H1 (cell line): ENCODE data around the gene HDAC7. TPM values are rescaled to one million over a fixed set of nuclear protein-coding genes. Genes with fewer than 3 reads are reported as not detected.

ENCODE experiments used
- CTCF ChIA-PET: fragments of 300-600 bp; sonication (Branson Sonifier 250); formaldehyde crosslinking; loops from one replicate; lab custom pipeline; 2021; ENCODE audit not compliant: partially characterized antibody; lab: Charles Lee
- POLR2A ChIA-PET: fragments of 300-600 bp; sonication (Branson Sonifier 250); formaldehyde crosslinking; loops from one replicate; lab custom pipeline; 2021; ENCODE audit warnings: inconsistent platforms; ENCODE audit not compliant: partially characterized antibody; lab: Charles Lee
- DNase-seq, 2 experiments: peaks; one replicate each; pipeline versions ENCODE4 v3.0.0 to v3.0.0-alpha.2; 2010 to 2022; ENCODE audit warnings: low spot score in 2 of 2, low read depth in 1 of 2, mixed read lengths in 1 of 2
- FAIRE-seq: peaks from 2 replicates; lab custom pipeline; 2011; peaks lifted over from hg19 to GRCh38; lab: Jason Lieb, UNC
- H2AFZ ChIP-seq: 2 replicates; pipeline ENCODE4 v1.8.1; 2012; ENCODE audit warnings: low read length, inconsistent platforms
- H2AK5ac ChIP-seq: 2 replicates; pipeline ENCODE4 v1.6.1; 2013; ENCODE audit warnings: low read depth, low read length
- H2BK120ac ChIP-seq: replicated peaks from 2 replicates; pipeline ENCODE3; 2013; ENCODE audit warnings: low read depth, low read length, inconsistent platforms
- H2BK12ac ChIP-seq: 2 replicates; pipeline ENCODE4 v1.6.1; 2013; ENCODE audit warnings: low read depth, low read length
- H2BK15ac ChIP-seq: 2 replicates; pipeline ENCODE4 v1.6.1; 2013; ENCODE audit warnings: low read length
- H2BK20ac ChIP-seq: 2 replicates; pipeline ENCODE4 v1.6.1; 2013; ENCODE audit warnings: low read length
- H2BK5ac ChIP-seq: 2 replicates; pipeline ENCODE4 v1.6.1; 2013; ENCODE audit warnings: low read depth, low read length
- H3K14ac ChIP-seq: 2 replicates; pipeline ENCODE4 v1.6.1; 2013; ENCODE audit warnings: inconsistent platforms; ENCODE audit not compliant: insufficient read length
- H3K18ac ChIP-seq: 2 replicates; pipeline ENCODE4 v1.6.1; 2013; ENCODE audit warnings: low read length; ENCODE audit errors: extremely low read depth
- H3K23ac ChIP-seq: 2 replicates; pipeline ENCODE4 v1.6.1; 2013; ENCODE audit warnings: inconsistent platforms; ENCODE audit not compliant: insufficient read length
- H3K23me2 ChIP-seq: 2 replicates; pipeline ENCODE4 v1.6.1; 2013; ENCODE audit warnings: low read depth, low read length
- H3K27ac ChIP-seq: 2 replicates; pipeline ENCODE4 v1.6.1; 2011; ENCODE audit warnings: low read depth, low read length, inconsistent platforms
- H3K27me3 ChIP-seq, 4 experiments: replicated peaks in 1 of 4; 1 replicate in 1 of 4; 2 replicates in 3 of 4; pipeline versions ENCODE4 v1.6.1 to v1.8.1; 2011 to 2013; ENCODE audit warnings: low read length in 3 of 4, mild to moderate bottlenecking in 3 of 4, inconsistent platforms in 2 of 4, mixed read lengths in 2 of 4, moderate library complexity in 1 of 4; ENCODE audit not compliant: control insufficient read depth in 3 of 4, insufficient read depth in 3 of 4; ENCODE audit errors: extremely low read depth in 1 of 4
- H3K36me3 ChIP-seq, 4 experiments: 2 replicates each; pipeline versions ENCODE4 v1.6.1 to v1.8.1; 2011 to 2013; ENCODE audit warnings: mild to moderate bottlenecking in 4 of 4, low read length in 3 of 4, moderate library complexity in 2 of 4, control low read depth in 1 of 4, inconsistent platforms in 1 of 4; ENCODE audit not compliant: insufficient read depth in 4 of 4, control insufficient read depth in 2 of 4
- H3K4ac ChIP-seq: replicated peaks from 2 replicates; pipeline ENCODE3; 2013; ENCODE audit warnings: low read length, low read depth, mixed read lengths, inconsistent platforms; ENCODE audit not compliant: insufficient read length
- H3K4me1 ChIP-seq, 4 experiments: replicated peaks in 1 of 4; 1 replicate in 1 of 4; 2 replicates in 3 of 4; pipeline versions ENCODE4 v1.6.1 to v1.8.1; 2011 to 2013; ENCODE audit warnings: low read length in 3 of 4, inconsistent platforms in 2 of 4, mixed read lengths in 1 of 4; ENCODE audit not compliant: insufficient read depth in 4 of 4, control insufficient read depth in 3 of 4
- H3K4me2 ChIP-seq, 2 experiments: 2 replicates each; pipeline versions ENCODE4 v1.6.1 to v1.8.1; 2011 to 2013; ENCODE audit warnings: low read depth in 2 of 2, low read length in 2 of 2, control low read depth in 1 of 2, inconsistent platforms in 1 of 2, mild to moderate bottlenecking in 1 of 2; ENCODE audit not compliant: insufficient read depth in 1 of 2
- H3K4me3 ChIP-seq, 4 experiments: fragments of 200-600, 300-600 bp in 1 of 4; sonication (generic), shearing (Covaris generic), sonication (Bioruptor Twin) in 1 of 4; 2 replicates each; pipeline versions ENCODE4 v1.5.1 to v1.8.1; 2011 to 2016; ENCODE audit warnings: low read length in 4 of 4, low read depth in 3 of 4, control low read depth in 2 of 4, inconsistent platforms in 2 of 4, mild to moderate bottlenecking in 2 of 4, mixed read lengths in 1 of 4, moderate library complexity in 1 of 4; ENCODE audit not compliant: insufficient read depth in 2 of 4; ENCODE audit errors: extremely low read depth in 1 of 4
- H3K56ac ChIP-seq: replicated peaks from 2 replicates; pipeline ENCODE3; 2013; ENCODE audit warnings: low read depth, mild to moderate bottlenecking, mixed read lengths, low read length, inconsistent platforms; ENCODE audit not compliant: insufficient read length
- H3K79me1 ChIP-seq: 2 replicates; pipeline ENCODE4 v1.6.1; 2013; ENCODE audit warnings: low read depth, low read length, control low read depth
- H3K79me2 ChIP-seq, 2 experiments: 2 replicates each; pipeline versions ENCODE4 v1.6.1 to v1.8.1; 2012 to 2013; ENCODE audit warnings: low read length in 2 of 2, mild to moderate bottlenecking in 2 of 2, inconsistent platforms in 1 of 2; ENCODE audit not compliant: insufficient read depth in 2 of 2, control insufficient read depth in 1 of 2
- H3K9ac ChIP-seq, 4 experiments: replicated peaks in 1 of 4; 1 replicate in 1 of 4; 2 replicates in 3 of 4; pipeline versions ENCODE4 v1.6.1 to v1.8.1; 2011 to 2013; ENCODE audit warnings: low read depth in 3 of 4, low read length in 3 of 4, control low read depth in 2 of 4, mild to moderate bottlenecking in 2 of 4, moderate library complexity in 2 of 4, inconsistent platforms in 1 of 4; ENCODE audit errors: extremely low read depth in 1 of 4
- H3K9me3 ChIP-seq, 2 experiments: 2 replicates each; pipeline versions ENCODE4 v1.6.1 to v1.8.1; 2012 to 2013; ENCODE audit warnings: mild to moderate bottlenecking in 2 of 2, moderate library complexity in 2 of 2, control low read depth in 1 of 2, inconsistent platforms in 1 of 2, low read depth in 1 of 2, low read length in 1 of 2, mixed read lengths in 1 of 2; ENCODE audit not compliant: insufficient read depth in 2 of 2
- H4K20me1 ChIP-seq, 2 experiments: replicated peaks in 1 of 2; 2 replicates each; pipeline versions ENCODE3 to v1.8.1; 2011 to 2013; ENCODE audit warnings: inconsistent platforms in 2 of 2, low read length in 2 of 2, mild to moderate bottlenecking in 1 of 2; ENCODE audit not compliant: insufficient read depth in 2 of 2, control insufficient read depth in 1 of 2
- H4K5ac ChIP-seq: 2 replicates; pipeline ENCODE4 v1.6.1; 2013; ENCODE audit warnings: low read length, low read depth, mixed read lengths, inconsistent platforms; ENCODE audit not compliant: insufficient read length
- H4K8ac ChIP-seq: 2 replicates; pipeline ENCODE4 v1.8.0; 2013; ENCODE audit warnings: mild to moderate bottlenecking, moderate library complexity, low read length, inconsistent platforms; ENCODE audit not compliant: insufficient read depth; ENCODE audit errors: extremely low read depth
- H4K91ac ChIP-seq: replicated peaks from 2 replicates; pipeline ENCODE3; 2013; ENCODE audit warnings: low read length, mixed read lengths, inconsistent platforms; ENCODE audit not compliant: insufficient read length
- HDAC2 ChIP-seq, 2 experiments: fragments of 300-600 bp in 1 of 2; sonication (generic) in 1 of 2; IDR thresholded peaks; 2 replicates each; pipeline ENCODE4 v1.6.1; 2011 to 2012; ENCODE audit warnings: low read depth in 2 of 2, low read length in 2 of 2, mild to moderate bottlenecking in 2 of 2, moderate library complexity in 2 of 2, borderline replicate concordance in 1 of 2, inconsistent platforms in 1 of 2
- MAFK ChIP-seq: IDR thresholded peaks from 2 replicates; pipeline ENCODE4 v1.6.1; 2012; ENCODE audit warnings: low read depth, mild to moderate bottlenecking, improper control_type of control experiment, low read length
- TEAD4 ChIP-seq: IDR thresholded peaks from 2 replicates; pipeline ENCODE4 v1.6.1; 2012; ENCODE audit warnings: low read depth, low read length, inconsistent platforms, mixed read lengths
- WGBS, 2 experiments: shearing (Covaris generic) in 1 of 2; methylation state at CpG; one replicate each; pipeline versions ENCODE4 v1.1.6 to v1.1.7; 2013 to 2015; ENCODE audit warnings: low lambda C conversion rate in 2 of 2, mixed read lengths in 2 of 2, inconsistent platforms in 1 of 2, low coverage in 1 of 2, missing lambda C conversion rate in 1 of 2; ENCODE audit not compliant: insufficient replicate concordance in 2 of 2, insufficient coverage in 1 of 2, insufficient read length in 1 of 2; ENCODE audit errors: extremely low coverage in 1 of 2, missing lambda C conversion rate in 1 of 2; 5-methylcytosine and 5-hydroxymethylcytosine counted together
- polyA plus RNA-seq, 7 experiments: library from polyadenylated mRNA; depleted of rRNA in 3 of 7; stranded (reverse) in 5 of 7; unstranded in 2 of 7; fragments of >200 nt in 5 of 7; fragments of 200-250 nt in 2 of 7; gene quantifications; 1 replicate in 5 of 7; 2 replicates in 1 of 7; 4 replicates in 1 of 7; pipeline versions ENCODE4 v1.2.1 to v1.2.3, GENCODE V29; 2011 to 2013; ENCODE audit warnings: missing spikeins in 2 of 7, mixed read lengths in 2 of 7
- total RNA-seq: library from RNA; stranded (reverse); fragmentation: NEBNext Ultra II Directional; extraction: Animal tissue kit (Norgen Biotek cat#: 25700); gene quantifications from 2 replicates; pipeline ENCODE4 v1.2.1, GENCODE V29; 2021

The HDAC7 gene
- total and polyA plus RNA-seq, 2 of the 8 experiments (the other 6 are each of a cell fraction or from before 2014, with no cell fraction given) = 25.5 to 84.9 TPM

DNA sequence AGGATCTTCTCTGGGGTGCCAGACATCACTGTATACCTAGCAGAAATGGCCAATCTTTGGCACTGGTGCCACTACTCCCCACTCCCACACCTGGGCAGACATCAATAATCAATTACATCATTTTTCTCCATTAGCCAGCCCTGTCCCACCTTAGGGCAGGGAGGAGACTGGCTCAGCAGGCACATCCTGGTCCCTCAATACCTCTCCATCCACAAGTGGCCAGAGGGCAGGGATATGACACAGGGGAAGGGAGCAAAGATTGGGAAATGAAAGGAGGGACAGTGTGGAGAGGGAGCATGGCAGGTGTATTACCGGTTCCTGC lies 71.2 kb downstream of the HDAC7 start:
- H2BK5ac ChIP-seq = no peak overlapping the region
- no peak overlapping the region for H3K9ac ChIP-seq
- H4K91ac ChIP-seq = no peak overlapping the region
- no peak for DNase-seq
- no peaks in the 10 kb centered on the region for H4K20me1 ChIP-seq
- no peak overlapping the region for H2BK15ac ChIP-seq
- no peak overlapping the region for H4K5ac ChIP-seq
- no peak overlapping the region for H2BK12ac ChIP-seq
- no peaks in the 10 kb centered on the region for H3K36me3 ChIP-seq
- H3K79me2 ChIP-seq = no peaks in the 10 kb centered on the region
- no peak overlapping the region for H3K27ac ChIP-seq
- H3K4me2 ChIP-seq = no peak overlapping the region
- 100% methylated on average over 1 of the region's 1 CpG; no CpG with 5 or more reads in 1 of the 2 experiments for WGBS, 2 experiments
- H3K27me3 ChIP-seq = no peaks in the 10 kb centered on the region
- H4K8ac ChIP-seq = no peak overlapping the region
- no peak overlapping the region for H2BK20ac ChIP-seq
- ChIA-PET CTCF (interaction anchor here (1.7 to 64.6 kb wide), 5 partner anchors 3 to 33 kb away, joined by 7 to 2442 read pairs (median 892); partner anchors contain the start of genes ENDOU, RAPGEF3 and SLC48A1), POLR2A (interaction anchor here (1.5 to 3.2 kb wide), 2 partner anchors 9 to 27 kb away, joined by 3 to 10 read pairs; partner anchors contain the start of gene RAPGEF3)
- H2AK5ac ChIP-seq = no peak overlapping the region
- H2AFZ ChIP-seq = no peak overlapping the region
- no peaks in the 10 kb centered on the region for H3K79me1 ChIP-seq
- H3K4me1 ChIP-seq = peaks cover 4 to 11% (median 5%) of the 10 kb centered on the region in 4 experiments
- TF ChIP-seq MAFK (no peak), TEAD4 (no peak), HDAC2 (IDR thresholded peaks at IDR 0.05; ENCODE audit: borderline replicate concordance in 1 of 2, low read depth in 2 of 2, low read length in 2 of 2) (no peak)
- FAIRE-seq = no peak
- no peak overlapping the region for H3K4ac ChIP-seq
- no peak overlapping the region for H3K56ac ChIP-seq
- no peak overlapping the region for H3K14ac ChIP-seq
- no peaks in the 10 kb centered on the region; the same call in 1 of the 2 replicates for H3K23me2 ChIP-seq
- no peak overlapping the region for H3K23ac ChIP-seq
- H3K4me3 ChIP-seq = no peak overlapping the region
- no peaks in the 10 kb centered on the region for H3K9me3 ChIP-seq
- no peak overlapping the region for H2BK120ac ChIP-seq
- no peak overlapping the region for H3K18ac ChIP-seq
